HEK293 (cell line): Measurements from ENCODE around the gene SNN.

Experiments used
- OSR2 ChIP-seq: fragments of 450-650 bp; formaldehyde crosslinking; IDR thresholded peaks from 2 replicates; pipeline ENCODE4 v1.5.1; 2016; ENCODE audit warnings: missing biosample characterization, missing genetic modification characterization
- YY1 ChIP-seq: fragments of 450-650 bp; formaldehyde crosslinking; IDR thresholded peaks from 2 replicates; pipeline ENCODE4 v1.5.1; 2018; ENCODE audit warnings: missing biosample characterization, missing genetic modification characterization
- ZNF24 ChIP-seq: fragments of 450-650 bp; formaldehyde crosslinking; IDR thresholded peaks from 2 replicates; pipeline ENCODE4 v1.5.1; 2016; ENCODE audit warnings: missing biosample characterization, missing genetic modification characterization
- ZNF394 ChIP-seq: fragments of 450-650 bp; formaldehyde crosslinking; IDR thresholded peaks from 2 replicates; pipeline ENCODE4 v1.5.1; 2016; ENCODE audit warnings: missing biosample characterization, missing genetic modification characterization, mild to moderate bottlenecking, moderate library complexity, borderline replicate concordance
- ZNF768 ChIP-seq: fragments of 450-650 bp; formaldehyde crosslinking; IDR thresholded peaks from 2 replicates; pipeline ENCODE4 v1.5.1; 2018; ENCODE audit warnings: missing biosample characterization, mild to moderate bottlenecking, missing genetic modification characterization
- TF ChIP-seq, protein P1 (sequence below): fragments of 450-650 bp; formaldehyde crosslinking; IDR thresholded peaks from 2 replicates; pipeline ENCODE4 v1.5.1; 2016; ENCODE audit warnings: missing biosample characterization, missing genetic modification characterization
- TF ChIP-seq, protein P2 (sequence below): fragments of 450-650 bp; formaldehyde crosslinking; IDR thresholded peaks from 2 replicates; pipeline ENCODE4 v1.5.1; 2016; ENCODE audit warnings: missing biosample characterization, missing genetic modification characterization
- TF ChIP-seq, protein P3 (sequence below): fragments of 450-650 bp; formaldehyde crosslinking; IDR thresholded peaks from 2 replicates; pipeline ENCODE4 v1.5.1; 2016; ENCODE audit warnings: missing biosample characterization, missing genetic modification characterization

GRCh38 chr16:11626657-11627291, 41.5 kb upstream of the SNN start:
- TF ChIP-seq, protein P1, sequence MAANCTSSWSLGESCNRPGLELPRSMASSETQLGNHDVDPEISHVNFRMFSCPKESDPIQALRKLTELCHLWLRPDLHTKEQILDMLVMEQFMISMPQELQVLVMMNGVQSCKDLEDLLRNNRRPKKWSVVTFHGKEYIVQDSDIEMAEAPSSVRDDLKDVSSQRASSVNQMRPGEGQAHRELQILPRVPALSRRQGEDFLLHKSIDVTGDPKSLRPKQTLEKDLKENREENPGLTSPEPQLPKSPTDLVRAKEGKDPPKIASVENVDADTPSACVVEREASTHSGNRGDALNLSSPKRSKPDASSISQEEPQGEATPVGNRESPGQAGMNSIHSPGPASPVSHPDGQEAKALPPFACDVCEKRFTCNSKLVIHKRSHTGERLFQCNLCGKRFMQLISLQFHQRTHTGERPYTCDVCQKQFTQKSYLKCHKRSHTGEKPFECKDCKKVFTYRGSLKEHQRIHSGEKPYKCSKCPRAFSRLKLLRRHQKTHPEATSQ (tag by site-specific recombination), result no peak
- TF ChIP-seq, protein P2, sequence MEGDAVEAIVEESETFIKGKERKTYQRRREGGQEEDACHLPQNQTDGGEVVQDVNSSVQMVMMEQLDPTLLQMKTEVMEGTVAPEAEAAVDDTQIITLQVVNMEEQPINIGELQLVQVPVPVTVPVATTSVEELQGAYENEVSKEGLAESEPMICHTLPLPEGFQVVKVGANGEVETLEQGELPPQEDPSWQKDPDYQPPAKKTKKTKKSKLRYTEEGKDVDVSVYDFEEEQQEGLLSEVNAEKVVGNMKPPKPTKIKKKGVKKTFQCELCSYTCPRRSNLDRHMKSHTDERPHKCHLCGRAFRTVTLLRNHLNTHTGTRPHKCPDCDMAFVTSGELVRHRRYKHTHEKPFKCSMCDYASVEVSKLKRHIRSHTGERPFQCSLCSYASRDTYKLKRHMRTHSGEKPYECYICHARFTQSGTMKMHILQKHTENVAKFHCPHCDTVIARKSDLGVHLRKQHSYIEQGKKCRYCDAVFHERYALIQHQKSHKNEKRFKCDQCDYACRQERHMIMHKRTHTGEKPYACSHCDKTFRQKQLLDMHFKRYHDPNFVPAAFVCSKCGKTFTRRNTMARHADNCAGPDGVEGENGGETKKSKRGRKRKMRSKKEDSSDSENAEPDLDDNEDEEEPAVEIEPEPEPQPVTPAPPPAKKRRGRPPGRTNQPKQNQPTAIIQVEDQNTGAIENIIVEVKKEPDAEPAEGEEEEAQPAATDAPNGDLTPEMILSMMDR (tag by site-specific recombination), result no peak
- no peak for TF ChIP-seq ZNF394
- no peak for TF ChIP-seq ZNF768
- no peak for TF ChIP-seq ZNF24 (tag by site-specific recombination)
- TF ChIP-seq, protein P3, sequence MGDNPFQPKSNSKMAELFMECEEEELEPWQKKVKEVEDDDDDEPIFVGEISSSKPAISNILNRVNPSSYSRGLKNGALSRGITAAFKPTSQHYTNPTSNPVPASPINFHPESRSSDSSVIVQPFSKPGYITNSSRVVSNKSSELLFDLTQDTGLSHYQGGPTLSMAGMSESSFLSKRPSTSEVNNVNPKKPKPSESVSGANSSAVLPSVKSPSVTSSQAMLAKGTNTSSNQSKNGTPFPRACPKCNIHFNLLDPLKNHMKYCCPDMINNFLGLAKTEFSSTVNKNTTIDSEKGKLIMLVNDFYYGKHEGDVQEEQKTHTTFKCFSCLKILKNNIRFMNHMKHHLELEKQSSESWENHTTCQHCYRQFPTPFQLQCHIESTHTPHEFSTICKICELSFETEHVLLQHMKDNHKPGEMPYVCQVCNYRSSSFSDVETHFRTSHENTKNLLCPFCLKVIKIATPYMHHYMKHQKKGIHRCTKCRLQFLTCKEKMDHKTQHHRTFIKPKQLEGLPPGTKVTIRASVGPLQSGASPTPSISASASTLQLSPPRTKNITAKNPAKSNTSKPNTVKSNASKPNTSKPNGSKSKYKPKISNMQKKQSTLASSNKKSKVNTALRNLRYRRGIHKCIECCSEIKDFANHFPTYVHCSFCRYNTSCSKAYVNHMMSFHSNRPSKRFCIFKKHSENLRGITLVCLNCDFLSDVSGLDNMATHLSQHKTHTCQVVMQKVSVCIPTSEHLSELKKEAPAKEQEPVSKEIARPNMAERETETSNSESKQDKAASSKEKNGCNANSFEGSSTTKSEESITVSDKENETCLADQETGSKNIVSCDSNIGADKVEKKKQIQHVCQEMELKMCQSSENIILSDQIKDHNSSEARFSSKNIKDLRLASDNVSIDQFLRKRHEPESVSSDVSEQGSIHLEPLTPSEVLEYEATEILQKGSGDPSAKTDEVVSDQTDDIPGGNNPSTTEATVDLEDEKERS (tag by site-specific recombination), result no peak
- TF ChIP-seq OSR2 (tag by site-specific recombination), result no peak
- no peak for TF ChIP-seq YY1 (tag by site-specific recombination)
